ENCODE results near the gene ANKS1A.

DNA sequence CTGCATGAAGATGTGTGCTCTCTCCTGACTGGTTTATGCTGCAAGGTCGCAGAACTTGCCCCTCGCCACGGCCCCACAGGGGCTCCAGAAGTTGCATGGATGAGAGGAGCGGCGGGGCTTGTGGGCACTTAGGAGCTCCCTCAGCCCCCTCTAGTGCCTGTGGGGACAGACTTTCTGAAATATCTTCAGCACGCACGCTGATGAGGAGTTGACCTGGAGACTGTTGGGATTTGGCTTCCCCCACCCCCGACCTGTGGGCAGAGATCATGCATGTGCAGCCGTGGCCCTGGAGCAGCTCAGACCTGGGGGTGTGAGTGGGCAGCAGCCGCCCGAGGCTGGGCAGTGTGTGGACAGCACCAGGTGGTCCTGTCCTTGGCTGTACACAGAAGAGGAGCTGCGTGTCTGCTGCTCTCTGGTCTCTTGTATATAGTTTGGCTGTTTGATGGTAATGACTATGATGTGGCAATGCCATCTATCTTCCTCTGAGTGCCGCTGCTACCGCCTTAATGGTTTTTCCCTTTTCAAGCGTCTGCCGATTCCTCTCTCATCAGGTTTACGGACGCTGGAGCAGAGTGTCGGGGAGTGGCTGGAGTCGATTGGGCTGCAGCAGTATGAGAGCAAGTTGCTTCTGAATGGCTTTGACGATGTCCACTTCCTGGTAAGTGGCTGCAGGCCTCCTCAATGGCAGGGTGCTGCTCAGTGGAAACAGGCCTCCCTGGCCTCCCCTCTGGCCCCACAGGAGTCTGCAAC lies 170.7 kb downstream of the ANKS1A start:
- TF ChIP-seq CTCF (conservative IDR thresholded peaks at IDR 0.05 in 1 of 2, IDR thresholded peaks at IDR 0.05 in 1 of 2; ENCODE audit: extremely low read depth in 1 of 2, insufficient read depth in 1 of 2, low read depth in 1 of 2, low read length in 2 of 2) (no peak), EZH2 (IDR thresholded peaks at IDR 0.05; ENCODE audit: borderline replicate concordance, low read length) (no peak)

Data from mammary epithelial cell (primary cell).